ENCODE data around the gene CEP131. TPM values are rescaled to one million over a fixed set of nuclear protein-coding genes. Genes with fewer than 3 reads are reported as not detected.

Gene CEP131
- total and polyA plus RNA-seq, 2 of the 4 experiments (the other 2 are of a cell fraction), result 4.8 to 9.6 TPM

DNA sequence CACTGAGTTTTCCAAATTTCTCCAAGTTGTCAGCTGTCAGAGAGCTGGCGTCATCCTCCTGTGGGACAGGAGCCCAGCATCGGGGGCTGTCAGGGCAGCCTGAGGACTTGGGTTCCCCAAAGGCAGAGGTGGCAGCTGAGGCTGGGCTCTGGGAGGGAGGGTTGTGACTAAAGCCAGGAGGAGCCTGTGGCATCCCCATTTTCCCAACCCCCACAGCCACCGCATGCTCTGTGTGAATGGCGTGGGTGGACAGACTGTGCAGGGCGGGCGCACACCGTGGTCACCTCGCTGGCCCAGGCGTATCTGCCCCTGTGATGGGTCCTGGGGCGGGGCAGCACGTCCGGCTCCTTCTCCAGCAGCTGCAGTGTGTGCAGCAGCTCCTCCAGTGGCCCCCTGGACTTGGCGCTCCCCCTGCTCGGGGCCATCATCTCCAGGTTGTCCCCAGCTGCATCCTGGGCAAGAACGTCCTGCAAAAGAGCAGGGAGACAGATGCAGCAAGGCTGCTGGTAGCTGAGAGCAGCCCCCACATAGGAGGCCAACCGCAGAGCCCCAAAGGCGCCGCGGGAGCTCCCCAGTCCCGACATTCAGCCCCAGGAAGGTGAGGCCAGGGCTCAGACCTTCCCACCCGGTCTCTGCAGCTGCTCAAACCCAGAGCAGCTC, 24.8 kb downstream of the CEP131 start:
- Histone ChIP-seq H2BK15ac (ENCODE audit: low read depth, low read length) (no peak overlapping the region), H4K91ac (ENCODE audit: insufficient read depth, low read depth, low read length) (no peak overlapping the region), H4K8ac (ENCODE audit: low read depth in 2 of 2, low read length in 2 of 2) (no peak overlapping the region), H3K9me1 (ENCODE audit: insufficient read depth, low read length) (no peaks in the 10 kb centered on the region), H3K14ac (replicated peaks; ENCODE audit: low read depth, low read length) (no peak overlapping the region), H2BK120ac (ENCODE audit: low read depth, low read length) (no peak overlapping the region), H2AK9ac (replicated peaks; ENCODE audit: low read depth, low read length, poor library complexity) (no peak overlapping the region), H3K56ac (ENCODE audit: extremely low read depth, insufficient read depth, low read length) (no peak overlapping the region), H3K36me3 (ENCODE audit: control insufficient read depth, insufficient read depth, low read length) (peaks cover 6% of the 10 kb centered on the region), H3K4me1 (ENCODE audit: control insufficient read depth, insufficient read depth, low read length) (no peaks in the 10 kb centered on the region), H3K4ac (ENCODE audit: low read depth, low read length) (no peak overlapping the region), H3K79me1 (ENCODE audit: low read depth in 1 of 2, low read length in 2 of 2) (no peaks in the 10 kb centered on the region), H3K9ac (ENCODE audit: low read depth, low read length) (no peak overlapping the region), H3K4me3 (ENCODE audit: insufficient read depth, low read depth, low read length) (no peak overlapping the region), H4K20me1 (ENCODE audit: insufficient read depth, low read length) (no peaks in the 10 kb centered on the region; the same call in 1 of the 2 replicates), H4K5ac (ENCODE audit: low read depth, low read length) (no peak overlapping the region), H3K18ac (ENCODE audit: low read depth, low read length) (no peak overlapping the region), H2AFZ (replicated peaks; ENCODE audit: low read length, poor library complexity) (no peak overlapping the region), H3K27ac (ENCODE audit: insufficient read depth, low read length) (no peak overlapping the region), H2BK5ac (ENCODE audit: low read depth, low read length, poor library complexity, severe bottlenecking) (no peak overlapping the region), H2BK20ac (ENCODE audit: low read depth, low read length) (no peak overlapping the region), H2AK5ac (ENCODE audit: low read depth, low read length) (no peak overlapping the region), H3K23ac (ENCODE audit: low read depth, low read length) (no peak overlapping the region), H3K27me3 (ENCODE audit: control insufficient read depth, insufficient read depth, low read length) (no peaks in the 10 kb centered on the region), H3K4me2 (ENCODE audit: low read depth, low read length) (no peak overlapping the region), H3K9me3 (ENCODE audit: control insufficient read depth, insufficient read depth, low read length) (no peaks in the 10 kb centered on the region)
- intact Hi-C loops (cut with micrococcal nuclease), result no loop called here
- dilution Hi-C loops (cut with HindIII; ENCODE audit: low sequenced_read_pairs, unreplicated experiment), result no loop called here
- 90% methylated on average over 3 of the region's 21 CpGs; no CpG with 5 or more reads in 1 of the 2 experiments for WGBS, 2 experiments (ENCODE audit: extremely low coverage in 2 of 2, insufficient read length in 1 of 2)
- no peak for TF ChIP-seq CHD1 (IDR thresholded peaks at IDR 0.05; ENCODE audit: low read depth, low read length)
- DNase-seq (no peak), ATAC-seq (ENCODE audit: low read depth) (no peak)
- in situ Hi-C loops (cut with MboI; ENCODE audit: low sequenced_read_pairs), result no loop called here
- no TSS peak for BruUV-seq (replicated peaks)
- ChIA-PET CTCF (no interaction called here), POLR2A (ENCODE audit: unreplicated experiment) (no interaction called here)

All from IMR-90 (cell line).